ENCODE results near the gene ZDHHC6. TPM values are rescaled to one million over a fixed set of nuclear protein-coding genes. Genes with fewer than 3 reads are reported as not detected.

The ZDHHC6 gene
- total RNA-seq, 1 experiment from 2014 or later, result 35.2 TPM

DNA sequence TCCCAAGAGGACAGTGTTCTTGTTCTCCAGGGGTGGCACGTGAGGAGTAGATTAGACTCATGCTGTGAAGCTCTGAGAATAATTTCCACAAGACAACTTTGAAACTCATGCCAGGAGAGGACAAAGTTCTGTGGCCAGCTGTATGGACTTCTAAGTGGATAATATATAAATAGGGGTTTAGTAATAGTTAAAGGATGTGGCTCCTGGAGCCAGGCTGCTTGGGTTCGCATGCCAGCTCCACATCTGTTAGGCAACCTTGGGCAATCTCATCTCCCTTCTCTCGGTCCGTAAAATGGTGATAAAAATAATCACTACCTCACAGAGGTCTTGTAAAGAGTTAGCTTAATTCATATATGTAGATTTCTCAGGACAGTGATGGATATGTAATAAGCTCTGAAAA, 37.0 kb downstream of the ZDHHC6 start:
- H3K23me2 ChIP-seq (ENCODE audit: insufficient read length, low read depth, low read length, poor library complexity, severe bottlenecking), result no peaks in the 10 kb centered on the region
- H2BK12ac ChIP-seq (ENCODE audit: insufficient read length, low read depth, low read length), result no peak overlapping the region
- no peak overlapping the region for H3T11ph ChIP-seq (ENCODE audit: low read length)
- no peak overlapping the region for H4K8ac ChIP-seq (replicated peaks; ENCODE audit: insufficient read length, low read depth, low read length)
- H2AFZ ChIP-seq (ENCODE audit: low read length), result no peak overlapping the region
- H4K91ac ChIP-seq (ENCODE audit: insufficient read length, low read depth, low read length), result no peak overlapping the region
- no peak for DNase-seq
- no peak overlapping the region for H2BK20ac ChIP-seq (ENCODE audit: low read depth, low read length, poor library complexity, severe bottlenecking)
- no peak overlapping the region for H3K9ac ChIP-seq (ENCODE audit: extremely low read depth, insufficient read length, low read length)
- TF ChIP-seq, protein P1, sequence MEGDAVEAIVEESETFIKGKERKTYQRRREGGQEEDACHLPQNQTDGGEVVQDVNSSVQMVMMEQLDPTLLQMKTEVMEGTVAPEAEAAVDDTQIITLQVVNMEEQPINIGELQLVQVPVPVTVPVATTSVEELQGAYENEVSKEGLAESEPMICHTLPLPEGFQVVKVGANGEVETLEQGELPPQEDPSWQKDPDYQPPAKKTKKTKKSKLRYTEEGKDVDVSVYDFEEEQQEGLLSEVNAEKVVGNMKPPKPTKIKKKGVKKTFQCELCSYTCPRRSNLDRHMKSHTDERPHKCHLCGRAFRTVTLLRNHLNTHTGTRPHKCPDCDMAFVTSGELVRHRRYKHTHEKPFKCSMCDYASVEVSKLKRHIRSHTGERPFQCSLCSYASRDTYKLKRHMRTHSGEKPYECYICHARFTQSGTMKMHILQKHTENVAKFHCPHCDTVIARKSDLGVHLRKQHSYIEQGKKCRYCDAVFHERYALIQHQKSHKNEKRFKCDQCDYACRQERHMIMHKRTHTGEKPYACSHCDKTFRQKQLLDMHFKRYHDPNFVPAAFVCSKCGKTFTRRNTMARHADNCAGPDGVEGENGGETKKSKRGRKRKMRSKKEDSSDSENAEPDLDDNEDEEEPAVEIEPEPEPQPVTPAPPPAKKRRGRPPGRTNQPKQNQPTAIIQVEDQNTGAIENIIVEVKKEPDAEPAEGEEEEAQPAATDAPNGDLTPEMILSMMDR (conservative IDR thresholded peaks at IDR 0.05), result no peak
- H3K4ac ChIP-seq (ENCODE audit: low read depth, low read length), result no peak overlapping the region
- no peaks in the 10 kb centered on the region for H3K79me1 ChIP-seq (ENCODE audit: insufficient read depth, low read depth, low read length, poor library complexity, severe bottlenecking)
- no peaks in the 10 kb centered on the region for H3K9me3 ChIP-seq (ENCODE audit: control insufficient read depth, low read depth, low read length)
- no peak overlapping the region for H3K27ac ChIP-seq (ENCODE audit: insufficient read length, low read depth, low read length)
- H3K27me3 ChIP-seq (ENCODE audit: insufficient read depth, low read length), result no peaks in the 10 kb centered on the region
- H2BK120ac ChIP-seq (ENCODE audit: low read depth, low read length, poor library complexity, severe bottlenecking), result no peak overlapping the region
- no peaks in the 10 kb centered on the region for H4K20me1 ChIP-seq (ENCODE audit: control insufficient read depth, insufficient read depth, insufficient read length)
- no peak overlapping the region for H2BK15ac ChIP-seq (ENCODE audit: low read depth, low read length)
- H3K4me1 ChIP-seq (ENCODE audit: insufficient read depth, low read length), result no peaks in the 10 kb centered on the region
- H3K79me2 ChIP-seq (ENCODE audit: insufficient read depth, low read length), result no peaks in the 10 kb centered on the region
- no peak overlapping the region for H3K56ac ChIP-seq (ENCODE audit: insufficient read length, low read depth, low read length)
- Mint-ChIP-seq H3K4me1 (no peaks in the 10 kb centered on the region), H3K36me3 (ENCODE audit: insufficient read depth in 1 of 3, low read depth in 3 of 3) (no peaks in the 10 kb centered on the region), H3K4me3 (no peak overlapping the region), H3K9me3 (no peaks in the 10 kb centered on the region), H3K27me3 (ENCODE audit: low read depth) (peaks cover 13% of the 10 kb centered on the region), H3K27ac (no peak overlapping the region)
- no peak overlapping the region for H3K4me2 ChIP-seq (ENCODE audit: insufficient read depth, insufficient read length, low read length)
- no peak overlapping the region for H3K18ac ChIP-seq (ENCODE audit: insufficient read length, low read depth, low read length)
- H2BK5ac ChIP-seq (ENCODE audit: insufficient read length, low read length), result no peak overlapping the region
- no peak overlapping the region for H3K14ac ChIP-seq (ENCODE audit: insufficient read depth, low read length)
- H3K23ac ChIP-seq (ENCODE audit: insufficient read length, low read depth, low read length), result no peak overlapping the region
- H4K5ac ChIP-seq (ENCODE audit: insufficient read length, low read depth, low read length), result no peak overlapping the region
- H2AK5ac ChIP-seq (ENCODE audit: insufficient read length, low read length), result no peak overlapping the region
- no CpG with 5 or more reads among the region's 4 CpGs for WGBS (ENCODE audit: extremely low coverage, insufficient read length, low lambda C conversion rate)

Measured in H9 (cell line).